HG03175 (cell line): ENCODE measurements around the gene CMIP.

Source experiments
- ATAC-seq: cut with Tn5 transposase; IDR thresholded peaks from one replicate; pipeline ENCODE4 v1.9.1; 2021; ENCODE audit warnings: mild to moderate bottlenecking, moderate library complexity; ENCODE audit not compliant: unreplicated experiment

The CMIP gene

GRCh38 chr16:81458827-81459598, 14.4 kb downstream of the CMIP start:
- ATAC-seq, result no peak

- ATAC-seq, result no peak
Observed at GRCh38 chr16:81460075-81460474, 15.5 kb downstream of the CMIP start.

- ATAC-seq, result no peak
Observed at GRCh38 chr16:81461243-81461642, 16.6 kb downstream of the CMIP start.

GRCh38 chr16:81461766-81462165, 17.2 kb downstream of the CMIP start:
- no peak for ATAC-seq

- ATAC-seq, result no peak
Observed at GRCh38 chr16:81462683-81463082, 18.1 kb downstream of the CMIP start.

- no peak for ATAC-seq
Observed at GRCh38 chr16:81463296-81463890, 18.8 kb downstream of the CMIP start.

GRCh38 chr16:81464279-81464678, 19.7 kb downstream of the CMIP start:
- no peak for ATAC-seq

- no peak for ATAC-seq
Observed at GRCh38 chr16:81465375-81465943, 20.9 kb downstream of the CMIP start.

- no peak for ATAC-seq
Observed at GRCh38 chr16:81466356-81466980, 21.9 kb downstream of the CMIP start.

GRCh38 chr16:81467072-81467471, 22.5 kb downstream of the CMIP start:
- ATAC-seq, result no peak

GRCh38 chr16:81467815-81468214, 23.2 kb downstream of the CMIP start:
- no peak for ATAC-seq

- no peak for ATAC-seq
Observed at GRCh38 chr16:81468269-81468902, 23.8 kb downstream of the CMIP start.

GRCh38 chr16:81469183-81469677, 24.6 kb downstream of the CMIP start:
- ATAC-seq, result no peak

GRCh38 chr16:81469710-81470535, 25.3 kb downstream of the CMIP start:
- ATAC-seq, result peak; percentile 79

GRCh38 chr16:81470796-81471636, 26.4 kb downstream of the CMIP start:
- no peak for ATAC-seq

GRCh38 chr16:81471882-81472281, 27.3 kb downstream of the CMIP start:
- ATAC-seq, result no peak

- no peak for ATAC-seq
Observed at GRCh38 chr16:81472391-81472790, 27.8 kb downstream of the CMIP start.

GRCh38 chr16:81473066-81473488, 28.5 kb downstream of the CMIP start:
- no peak for ATAC-seq

GRCh38 chr16:81473558-81473957, 28.9 kb downstream of the CMIP start:
- no peak for ATAC-seq
